Measurements from ENCODE around the gene MZF1.
A peak's percentile ranks its signal among the peaks of the same experiment; 100 is the strongest.
"Not testable (repeated sequence)": the region's sequence is repeated elsewhere in the genome, so short reads cannot be mapped to it uniquely, and the experiment has no call there.

Gene MZF1

DNA sequence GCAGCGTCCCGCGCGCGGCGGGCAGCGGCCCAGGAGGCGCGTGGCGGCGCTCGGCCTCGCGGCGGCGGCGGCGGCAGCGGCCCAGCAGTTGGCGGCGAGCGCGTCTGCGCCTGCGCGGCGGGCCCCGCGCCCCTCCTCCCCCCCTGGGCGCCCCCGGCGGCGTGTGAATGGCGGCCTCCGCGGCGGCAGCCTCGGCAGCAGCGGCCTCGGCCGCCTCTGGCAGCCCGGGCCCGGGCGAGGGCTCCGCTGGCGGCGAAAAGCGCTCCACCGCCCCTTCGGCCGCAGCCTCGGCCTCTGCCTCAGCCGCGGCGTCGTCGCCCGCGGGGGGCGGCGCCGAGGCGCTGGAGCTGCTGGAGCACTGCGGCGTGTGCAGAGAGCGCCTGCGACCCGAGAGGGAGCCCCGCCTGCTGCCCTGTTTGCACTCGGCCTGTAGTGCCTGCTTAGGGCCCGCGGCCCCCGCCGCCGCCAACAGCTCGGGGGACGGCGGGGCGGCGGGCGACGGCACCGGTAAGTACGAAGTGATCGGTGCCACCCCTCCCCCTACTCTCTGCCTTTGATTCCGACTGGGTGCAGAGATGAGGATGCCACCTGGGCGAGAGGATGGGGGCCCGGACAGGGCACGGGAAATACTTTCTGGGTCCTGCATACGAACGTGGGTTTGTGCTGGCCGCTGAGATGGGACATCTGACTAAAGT lies 28.4 kb downstream of the MZF1 start:
- Histone ChIP-seq H3K9me3 (ENCODE audit: insufficient read depth, low read depth, low read length) (no peaks in the 10 kb centered on the region), H3K36me3 (ENCODE audit: insufficient read depth, low read length) (peaks cover 44% of the 10 kb centered on the region), H3K27ac (ENCODE audit: low read depth, low read length) (peak overlapping the region; percentile 97), H3K4me3 (ENCODE audit: low read length) (peak overlapping the region; percentile 100), H3K4me1 (ENCODE audit: insufficient read depth, low read length) (peaks cover 7% of the 10 kb centered on the region; the same call in 1 of the 2 replicates), H3K27me3 (ENCODE audit: insufficient read depth, low read length) (peaks cover 18% of the 10 kb centered on the region), H3K9ac (ENCODE audit: low read depth, low read length) (peak overlapping the region; percentile 98)
- under 1% methylated on average over 92 of the region's 92 CpGs for WGBS

DNA sequence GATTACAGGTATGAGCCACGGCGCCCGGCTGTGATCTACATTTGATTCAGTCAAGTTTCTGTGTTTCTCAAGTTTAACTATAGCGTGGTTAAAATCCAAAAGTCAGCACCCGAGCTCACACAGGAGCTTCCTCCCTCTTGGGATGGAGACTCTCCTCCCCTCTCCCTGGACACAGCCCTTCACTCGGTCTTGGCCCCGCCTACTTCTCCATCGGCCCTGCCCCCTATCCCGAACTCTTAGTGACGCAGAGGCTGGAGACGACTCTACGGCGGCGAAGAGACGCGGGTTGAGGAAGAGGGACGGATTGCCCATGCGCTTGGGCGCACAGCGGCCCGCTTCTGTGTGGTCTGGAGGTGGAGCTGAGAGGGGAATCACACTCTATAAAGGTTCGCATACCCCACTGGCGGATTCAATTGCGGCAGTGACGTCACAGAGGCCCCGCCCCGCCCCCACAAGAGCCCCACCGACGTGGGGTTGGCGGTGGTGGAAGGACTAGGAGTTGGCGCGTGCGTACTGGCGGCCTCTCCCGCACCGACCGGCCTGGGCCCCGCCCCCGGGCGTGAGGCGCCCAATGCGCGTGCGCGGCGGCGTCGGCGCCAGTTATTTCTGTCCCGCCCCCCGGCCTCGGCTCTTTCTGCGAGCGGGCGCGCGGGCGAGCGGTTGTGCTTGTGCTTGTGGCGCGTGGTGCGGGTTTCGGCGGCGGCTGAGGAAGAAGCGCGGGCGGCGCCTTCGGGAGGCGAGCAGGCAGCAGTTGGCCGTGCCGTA lies 29.1 kb downstream of the MZF1 start, which contains the start of gene TRIM28:
Gene TRIM28 (plus strand): TSS at position 239 of the 765 bp plus-strand sequence. CDS start 694 bp downstream, outside the sequence.
- peaks cover 7% of the 10 kb centered on the region; the same call in 1 of the 2 replicates for H3K4me1 ChIP-seq (ENCODE audit: insufficient read depth, low read length)
- under 1% methylated on average over 73 of the region's 73 CpGs for WGBS

DNA sequence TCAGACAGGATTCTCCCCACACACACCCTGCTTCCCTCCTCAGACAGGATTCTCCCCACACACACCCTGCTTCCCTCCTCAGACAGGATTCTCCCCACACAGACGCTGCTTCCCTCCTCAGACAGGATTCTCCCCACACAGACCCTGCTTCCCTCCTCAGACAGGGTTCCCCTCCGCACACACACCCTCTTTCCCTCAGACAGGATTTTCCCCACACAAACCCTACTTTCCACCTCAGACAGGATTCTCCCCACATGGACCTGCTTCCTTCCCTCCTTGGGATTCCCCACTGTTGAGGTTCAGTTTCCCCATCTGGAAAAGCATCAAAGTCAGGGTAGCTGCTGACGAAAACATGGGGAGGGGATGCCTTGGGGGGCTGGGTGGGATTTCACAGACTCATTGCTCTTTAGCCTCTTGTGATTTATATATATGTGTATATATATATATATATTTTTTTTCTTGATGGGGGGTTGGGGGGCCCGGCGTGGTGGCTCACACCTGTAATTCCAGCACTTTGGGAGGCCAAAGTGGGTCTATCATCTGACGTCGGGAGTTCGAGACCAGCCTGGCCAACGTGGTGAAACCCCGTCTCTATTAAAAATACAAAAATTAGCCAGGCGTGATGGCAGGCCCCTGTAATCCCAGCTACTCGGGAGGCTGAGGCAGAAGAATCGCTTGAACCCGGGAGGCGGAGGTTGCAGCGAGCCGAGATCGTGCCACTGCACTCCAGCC lies 30.3 kb downstream of the MZF1 start:
- Histone ChIP-seq H3K4me3 (ENCODE audit: low read length) (peak overlapping the region; percentile 100; the same call in 1 of the 2 replicates), H3K36me3 (ENCODE audit: insufficient read depth, low read length) (peaks cover 24% of the 10 kb centered on the region), H3K27me3 (ENCODE audit: insufficient read depth, low read length) (peaks cover 25% of the 10 kb centered on the region)
- not testable (repeated sequence) for H3K9ac ChIP-seq (ENCODE audit: low read depth, low read length); H3K4me1 ChIP-seq (ENCODE audit: insufficient read depth, low read length); H3K27ac ChIP-seq (ENCODE audit: low read depth, low read length); H3K9me3 ChIP-seq (ENCODE audit: insufficient read depth, low read depth, low read length)
- WGBS: 84% methylated on average over 18 of the region's 18 CpGs

More for the DNA sequence above, 29.1 kb downstream of the MZF1 start, which contains the start of gene TRIM28:
- Histone ChIP-seq H3K4me3 (ENCODE audit: low read length) (peak within 1 kb of the TSS; percentile 100), H3K9ac (ENCODE audit: low read depth, low read length) (peak within 1 kb of the TSS; percentile 98), H3K27me3 (ENCODE audit: insufficient read depth, low read length) (peaks cover 25% of the 10 kb centered on the region), H3K36me3 (ENCODE audit: insufficient read depth, low read length) (peaks cover 36% of the 10 kb centered on the region), H3K9me3 (ENCODE audit: insufficient read depth, low read depth, low read length) (no peaks in the 10 kb centered on the region), H3K27ac (ENCODE audit: low read depth, low read length) (peak within 1 kb of the TSS; percentile 97)

- H3K27ac ChIP-seq (ENCODE audit: low read depth, low read length); H3K9me3 ChIP-seq (ENCODE audit: insufficient read depth, low read depth, low read length); H3K4me1 ChIP-seq (ENCODE audit: insufficient read depth, low read length); H3K36me3 ChIP-seq (ENCODE audit: insufficient read depth, low read length): not testable (repeated sequence)
- Histone ChIP-seq H3K4me3 (ENCODE audit: low read length) (peak overlapping the region; percentile 46; the same call in 1 of the 2 replicates), H3K27me3 (ENCODE audit: insufficient read depth, low read length) (peaks cover 25% of the 10 kb centered on the region), H3K9ac (ENCODE audit: low read depth, low read length) (peak overlapping the region; percentile 82; the same call in 1 of the 2 replicates)
Observed at GRCh38 chr19:58539169-58539559, 34.0 kb downstream of the MZF1 start.

GRCh38 chr19:58538257-58539168 lies 34.6 kb downstream of the MZF1 start:
- peaks cover 9% of the 10 kb centered on the region for H3K4me1 ChIP-seq (ENCODE audit: insufficient read depth, low read length)
- H3K27me3 ChIP-seq (ENCODE audit: insufficient read depth, low read length): peaks cover 25% of the 10 kb centered on the region
- H3K9ac ChIP-seq (ENCODE audit: low read depth, low read length): peak overlapping the region; percentile 82
- H3K27ac ChIP-seq (ENCODE audit: low read depth, low read length): peak overlapping the region; percentile 94
- H3K4me3 ChIP-seq (ENCODE audit: low read length): peak overlapping the region; percentile 46
- H3K36me3 ChIP-seq (ENCODE audit: insufficient read depth, low read length): no peaks in the 10 kb centered on the region
- 2% methylated on average over 55 of the region's 55 CpGs for WGBS
- no peaks in the 10 kb centered on the region for H3K9me3 ChIP-seq (ENCODE audit: insufficient read depth, low read depth, low read length)

DNA sequence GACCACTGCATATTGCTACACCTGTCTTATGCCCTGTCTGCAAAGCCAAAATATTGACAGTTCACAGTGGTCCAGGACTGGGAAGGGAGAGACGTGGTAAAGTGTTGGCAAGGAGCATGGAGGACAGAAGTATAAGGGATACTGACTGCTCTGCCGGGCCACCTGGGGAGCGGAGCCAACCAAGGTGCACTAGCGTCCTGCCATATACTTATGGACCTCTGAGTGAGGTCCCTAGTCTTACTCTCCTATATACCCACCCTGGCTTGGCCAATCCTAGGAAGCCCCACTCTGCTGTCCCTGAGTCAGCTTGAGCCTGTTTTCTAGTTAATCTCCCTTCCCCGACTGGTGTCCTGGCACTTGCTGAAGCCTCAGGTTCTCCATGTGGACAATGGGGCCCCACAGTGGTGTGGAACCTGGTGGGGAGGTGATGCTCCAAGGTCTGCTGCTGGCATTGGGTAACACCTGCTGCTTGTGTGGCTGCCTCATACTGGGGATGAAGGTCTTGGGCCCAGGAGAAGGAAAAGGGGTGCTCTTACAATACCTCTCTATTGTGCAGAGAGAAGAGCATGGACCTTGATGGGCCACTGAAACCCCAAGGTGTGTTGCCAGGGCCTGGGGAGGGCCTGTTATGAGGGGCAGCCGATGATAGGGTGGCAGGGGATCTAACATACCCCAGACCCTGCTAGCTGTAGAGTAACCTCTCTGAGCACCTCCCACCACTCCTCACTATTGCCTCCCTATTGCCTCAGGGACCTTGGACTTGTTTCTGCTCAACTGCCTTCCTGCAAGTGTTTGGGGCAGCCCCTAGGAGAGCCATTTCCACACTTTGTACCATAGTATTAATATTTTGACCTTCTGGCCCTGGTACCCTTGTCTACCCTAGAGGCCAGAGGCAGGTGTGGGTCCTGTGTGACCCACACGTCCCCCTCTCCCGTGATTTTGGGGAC lies 36.0 kb downstream of the MZF1 start:
- no peak overlapping the region; the same call in 1 of the 2 replicates for H3K9ac ChIP-seq (ENCODE audit: low read depth, low read length)
- H3K27ac ChIP-seq (ENCODE audit: low read depth, low read length): peak overlapping the region; percentile 94; the same call in 1 of the 2 replicates
- H3K4me1 ChIP-seq (ENCODE audit: insufficient read depth, low read length): peaks cover 9% of the 10 kb centered on the region
- H3K27me3 ChIP-seq (ENCODE audit: insufficient read depth, low read length): peaks cover 18% of the 10 kb centered on the region
- no peak overlapping the region for H3K4me3 ChIP-seq (ENCODE audit: low read length)
- no peaks in the 10 kb centered on the region for H3K9me3 ChIP-seq (ENCODE audit: insufficient read depth, low read depth, low read length)
- 93% methylated on average over 8 of the region's 8 CpGs for WGBS
- no peaks in the 10 kb centered on the region for H3K36me3 ChIP-seq (ENCODE audit: insufficient read depth, low read length)

GRCh38 chr19:58535857-58536256 lies 37.3 kb downstream of the MZF1 start:
- Histone ChIP-seq H3K9ac (ENCODE audit: low read depth, low read length) (no peak overlapping the region), H3K4me1 (ENCODE audit: insufficient read depth, low read length) (peaks cover 9% of the 10 kb centered on the region), H3K4me3 (ENCODE audit: low read length) (no peak overlapping the region), H3K27ac (ENCODE audit: low read depth, low read length) (no peak overlapping the region), H3K36me3 (ENCODE audit: insufficient read depth, low read length) (no peaks in the 10 kb centered on the region), H3K9me3 (ENCODE audit: insufficient read depth, low read depth, low read length) (no peaks in the 10 kb centered on the region), H3K27me3 (ENCODE audit: insufficient read depth, low read length) (peaks cover 19% of the 10 kb centered on the region)
- WGBS: 96% methylated on average over 3 of the region's 3 CpGs

DNA sequence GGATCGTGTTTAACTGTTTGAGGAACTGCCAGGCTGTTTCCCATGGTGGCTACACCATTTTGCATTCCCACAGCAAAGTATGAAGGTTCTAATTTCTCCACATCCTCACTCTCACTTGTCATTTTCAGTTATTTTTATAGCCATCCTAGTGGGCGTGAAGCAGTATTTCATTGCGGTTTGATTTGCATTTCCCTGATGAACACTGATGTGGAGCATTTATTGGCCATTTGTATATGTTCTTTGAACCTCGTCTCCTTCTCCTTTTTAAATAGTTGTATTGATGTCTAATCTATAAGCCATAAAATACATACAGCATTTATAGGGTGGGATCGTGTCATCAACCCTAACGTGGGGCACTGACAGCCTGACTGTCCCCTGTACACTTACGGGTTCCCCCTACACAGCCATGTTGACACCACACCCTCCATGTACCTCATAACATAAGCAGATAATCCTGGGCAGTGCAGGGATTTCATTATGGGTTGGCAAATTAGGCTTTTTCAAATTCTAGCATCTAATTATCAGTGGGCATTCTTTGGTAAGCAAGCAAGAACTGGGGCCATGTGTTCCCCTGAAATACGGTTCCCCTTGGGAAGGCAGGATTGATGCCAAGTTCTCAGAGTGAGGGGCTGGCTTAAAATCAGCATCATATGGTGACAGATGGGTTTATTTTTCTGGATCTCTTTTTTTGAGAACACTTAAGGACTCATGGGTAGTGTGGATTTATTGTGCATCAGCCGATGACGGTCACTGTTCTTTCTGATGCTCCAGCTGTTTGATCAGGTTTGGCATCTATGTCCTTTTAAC lies 41.9 kb downstream of the MZF1 start:
- Histone ChIP-seq H3K9me3 (ENCODE audit: insufficient read depth, low read depth, low read length) (no peaks in the 10 kb centered on the region), H3K36me3 (ENCODE audit: insufficient read depth, low read length) (no peaks in the 10 kb centered on the region)

GRCh38 chr19:58529405-58529804 lies 43.7 kb downstream of the MZF1 start:
- Histone ChIP-seq H3K9me3 (ENCODE audit: insufficient read depth, low read depth, low read length) (no peaks in the 10 kb centered on the region), H3K9ac (ENCODE audit: low read depth, low read length) (no peak overlapping the region), H3K4me3 (ENCODE audit: low read length) (no peak overlapping the region), H3K4me1 (ENCODE audit: insufficient read depth, low read length) (peaks cover 4% of the 10 kb centered on the region), H3K27me3 (ENCODE audit: insufficient read depth, low read length) (0 out of 2 replicates have a peak, but pooled peaks cover 6% of the 10 kb centered on the region), H3K36me3 (ENCODE audit: insufficient read depth, low read length) (no peaks in the 10 kb centered on the region), H3K27ac (ENCODE audit: low read depth, low read length) (no peak overlapping the region)
- WGBS: 87% methylated on average over 3 of the region's 3 CpGs

More for the DNA sequence above, 41.9 kb downstream of the MZF1 start:
- Histone ChIP-seq H3K9ac (ENCODE audit: low read depth, low read length) (no peak overlapping the region), H3K27me3 (ENCODE audit: insufficient read depth, low read length) (0 out of 2 replicates have a peak, but pooled peaks cover 6% of the 10 kb centered on the region), H3K4me3 (ENCODE audit: low read length) (no peak overlapping the region), H3K4me1 (ENCODE audit: insufficient read depth, low read length) (no peaks in the 10 kb centered on the region), H3K27ac (ENCODE audit: low read depth, low read length) (no peak overlapping the region)
- WGBS: 91% methylated on average over 9 of the region's 10 CpGs
